ENCODE data around the gene MPZL3.

Gene MPZL3

GRCh38 chr11:118229274-118229847 lies 22.8 kb downstream of the MPZL3 start:
- in situ Hi-C loops (cut with MboI; ENCODE audit: low pct_unique_long_range_greater_than_20kb, low sequenced_read_pairs, unreplicated experiment): no loop called here
- DNase-seq (ENCODE audit: low spot score): no peak
- no peak for TF ChIP-seq CTCF (IDR thresholded peaks at IDR 0.05; ENCODE audit: extremely low read depth, insufficient read depth, missing control alignments)

DNA sequence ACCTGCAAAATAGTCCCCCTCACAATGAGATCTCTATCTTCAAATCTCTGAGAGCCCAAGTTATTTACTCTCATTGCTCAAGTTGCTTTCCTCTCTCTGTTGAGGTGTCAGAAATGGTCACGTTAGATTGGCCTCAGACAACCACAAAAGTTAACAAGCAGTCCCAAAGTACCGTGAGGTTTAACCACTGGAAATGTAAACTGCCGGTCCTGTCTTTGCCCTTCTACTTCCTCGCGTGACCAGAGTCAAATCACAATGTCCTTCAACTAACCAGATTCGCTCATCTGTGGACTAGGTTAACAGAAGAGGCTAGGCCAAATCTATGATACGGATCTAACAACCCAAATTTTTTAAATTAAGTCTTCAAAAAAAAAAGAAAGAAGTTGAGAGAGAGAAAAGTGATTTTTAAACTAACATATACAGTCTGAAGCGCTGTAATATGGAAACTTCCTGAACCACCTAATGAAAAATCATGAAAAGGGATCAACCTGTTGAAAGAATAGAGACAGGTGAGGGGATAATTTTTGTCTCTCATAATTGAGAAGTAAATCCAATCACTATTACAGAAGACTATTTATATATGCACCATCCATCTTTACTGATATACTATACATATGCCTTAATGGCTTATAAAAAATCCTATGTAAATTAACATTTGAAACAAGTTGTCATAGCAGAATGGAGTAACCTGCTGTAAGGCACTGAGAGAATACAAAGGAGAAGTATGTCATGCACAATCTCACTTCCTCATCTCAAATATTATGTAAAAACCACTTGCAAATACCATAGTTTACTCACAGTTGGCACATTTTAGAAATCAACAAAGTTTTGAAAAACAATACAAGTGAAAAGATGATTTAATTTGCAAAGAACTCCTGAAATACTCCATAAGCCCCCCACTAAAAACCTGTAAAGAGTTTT lies 24.0 kb downstream of the MPZL3 start:
- DNase-seq (ENCODE audit: low spot score): no peak
- in situ Hi-C loops (cut with MboI; ENCODE audit: low pct_unique_long_range_greater_than_20kb, low sequenced_read_pairs, unreplicated experiment): no loop called here
- no peak for TF ChIP-seq CTCF (IDR thresholded peaks at IDR 0.05; ENCODE audit: extremely low read depth, insufficient read depth, missing control alignments)

- in situ Hi-C loops (cut with MboI; ENCODE audit: low pct_unique_long_range_greater_than_20kb, low sequenced_read_pairs, unreplicated experiment): no loop called here
Observed at GRCh38 chr11:118226781-118227180, 25.4 kb downstream of the MPZL3 start.

DNA sequence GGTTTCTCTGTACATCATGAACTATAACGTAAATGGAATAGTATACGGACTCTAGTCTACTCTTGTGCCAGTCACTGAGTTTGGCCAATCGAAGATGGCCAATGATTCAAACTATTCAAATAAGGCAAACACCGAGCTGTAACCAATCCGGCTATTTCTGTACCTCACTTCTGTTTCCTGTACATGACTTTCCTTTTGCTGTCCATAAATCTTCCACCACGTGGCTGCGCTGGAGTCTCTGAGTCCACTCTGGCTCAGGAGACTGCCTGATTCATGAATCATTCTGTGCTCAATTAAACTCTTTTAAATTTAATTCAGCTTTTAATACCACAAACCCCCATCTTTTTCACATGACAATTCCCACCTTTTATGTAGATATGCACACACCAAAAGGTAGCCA lies 25.9 kb downstream of the MPZL3 start:
- DNase-seq (ENCODE audit: low spot score): no peak
- in situ Hi-C loops (cut with MboI; ENCODE audit: low pct_unique_long_range_greater_than_20kb, low sequenced_read_pairs, unreplicated experiment): no loop called here
- TF ChIP-seq CTCF (IDR thresholded peaks at IDR 0.05; ENCODE audit: extremely low read depth, insufficient read depth, missing control alignments): no peak

More at GRCh38 chr11:118226781-118227180, 25.4 kb downstream of the MPZL3 start:
- DNase-seq (ENCODE audit: low spot score): no peak
- TF ChIP-seq CTCF (IDR thresholded peaks at IDR 0.05; ENCODE audit: extremely low read depth, insufficient read depth, missing control alignments): no peak

DNA sequence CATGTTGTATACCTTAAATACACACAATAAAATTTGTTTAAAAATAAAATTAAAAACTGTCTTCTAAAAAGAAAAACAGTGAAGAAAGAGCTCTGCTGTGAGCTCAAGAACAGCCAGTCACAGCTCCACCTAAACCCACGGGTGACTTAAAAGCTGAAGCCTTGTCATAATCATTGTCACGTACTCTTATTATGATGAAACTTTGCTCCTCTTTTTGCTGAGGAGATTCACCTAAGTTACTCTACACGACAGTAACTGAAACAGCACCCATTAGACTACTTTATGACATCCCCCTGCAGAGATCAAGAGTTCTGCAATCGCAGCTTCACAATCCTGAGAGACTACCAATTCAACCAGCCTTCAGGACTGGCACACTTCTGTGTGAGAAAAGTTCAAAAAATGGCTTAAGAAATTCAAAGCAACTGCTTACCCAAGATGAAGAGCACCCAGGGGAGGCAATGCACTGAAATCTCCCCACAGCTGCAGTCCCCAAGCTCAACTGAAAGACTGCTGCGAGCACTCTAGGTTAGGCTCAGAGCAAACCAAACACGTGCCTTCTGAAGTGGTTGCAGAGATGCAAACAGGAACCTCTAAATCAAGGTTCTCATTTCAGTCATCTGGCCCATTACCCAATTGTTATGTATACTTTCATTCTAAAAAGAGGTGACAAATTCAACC lies 27.5 kb downstream of the MPZL3 start, which contains the start of gene JAML:
Gene JAML (minus strand): TSS at position 501 of the 678 bp plus-strand sequence. CDS start 10,145 bp downstream, outside the sequence.
- DNase-seq (ENCODE audit: low spot score): peak; percentile 20
- TF ChIP-seq CTCF (IDR thresholded peaks at IDR 0.05; ENCODE audit: extremely low read depth, insufficient read depth, missing control alignments): no peak
- in situ Hi-C loops (cut with MboI; ENCODE audit: low pct_unique_long_range_greater_than_20kb, low sequenced_read_pairs, unreplicated experiment): no loop called here

- in situ Hi-C loops (cut with MboI; ENCODE audit: low pct_unique_long_range_greater_than_20kb, low sequenced_read_pairs, unreplicated experiment): no loop called here
- no peak for DNase-seq (ENCODE audit: low spot score)
- TF ChIP-seq CTCF (IDR thresholded peaks at IDR 0.05; ENCODE audit: extremely low read depth, insufficient read depth, missing control alignments): no peak
Observed at GRCh38 chr11:118223992-118224391, 28.2 kb downstream of the MPZL3 start.

Measured in GM13977 (cell line).